Measurements from ENCODE around the gene ARHGEF10L. TPM values are rescaled to one million over a fixed set of nuclear protein-coding genes. Genes with fewer than 3 reads are reported as not detected.

The ARHGEF10L gene
- total RNA-seq, 1 donor from 2014 or later, result 24.0 TPM

DNA sequence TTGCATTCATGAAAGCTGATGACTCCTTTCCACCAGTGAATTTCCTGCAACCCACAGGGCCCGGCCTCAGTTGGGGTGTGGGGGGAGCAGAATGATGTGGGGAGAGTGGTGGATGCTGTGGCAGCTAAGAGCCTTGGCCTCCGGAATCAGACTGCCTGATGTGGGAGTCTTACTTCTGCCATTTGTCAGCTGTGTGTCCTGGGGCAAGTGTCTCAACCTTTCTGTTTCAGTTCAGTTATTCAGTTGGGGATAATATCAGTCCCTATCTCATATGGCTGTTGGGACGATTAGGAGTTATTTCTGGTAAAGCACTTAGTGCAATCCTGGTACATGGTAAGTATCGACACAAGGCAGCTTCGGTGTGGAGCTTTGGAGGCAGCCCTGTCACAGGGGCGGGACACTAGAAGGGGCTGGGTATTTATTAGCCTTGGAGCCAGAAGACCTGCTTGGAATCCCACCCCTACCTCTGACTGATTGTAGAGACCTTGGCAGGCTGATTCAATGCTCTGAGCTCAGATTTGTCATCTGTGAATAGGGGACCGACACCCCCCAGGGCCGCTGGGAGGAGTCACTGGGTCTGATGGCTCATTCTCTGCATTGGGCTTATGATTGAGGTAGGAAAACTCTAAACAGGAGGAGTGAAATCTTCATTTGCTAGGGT, 19.6 kb downstream of the ARHGEF10L start:
- H3K4me3 Mint-ChIP-seq (ENCODE audit: unreplicated experiment), result no peak overlapping the region
- peaks cover 55% of the 10 kb centered on the region for H3K4me1 Mint-ChIP-seq (ENCODE audit: unreplicated experiment)
- no peaks in the 10 kb centered on the region for H3K9me3 Mint-ChIP-seq (ENCODE audit: unreplicated experiment)
- no peaks in the 10 kb centered on the region for H3K27me3 Mint-ChIP-seq (ENCODE audit: unreplicated experiment)
- H3K27ac Mint-ChIP-seq (ENCODE audit: unreplicated experiment), result no peak overlapping the region
- TF ChIP-seq, protein P1, sequence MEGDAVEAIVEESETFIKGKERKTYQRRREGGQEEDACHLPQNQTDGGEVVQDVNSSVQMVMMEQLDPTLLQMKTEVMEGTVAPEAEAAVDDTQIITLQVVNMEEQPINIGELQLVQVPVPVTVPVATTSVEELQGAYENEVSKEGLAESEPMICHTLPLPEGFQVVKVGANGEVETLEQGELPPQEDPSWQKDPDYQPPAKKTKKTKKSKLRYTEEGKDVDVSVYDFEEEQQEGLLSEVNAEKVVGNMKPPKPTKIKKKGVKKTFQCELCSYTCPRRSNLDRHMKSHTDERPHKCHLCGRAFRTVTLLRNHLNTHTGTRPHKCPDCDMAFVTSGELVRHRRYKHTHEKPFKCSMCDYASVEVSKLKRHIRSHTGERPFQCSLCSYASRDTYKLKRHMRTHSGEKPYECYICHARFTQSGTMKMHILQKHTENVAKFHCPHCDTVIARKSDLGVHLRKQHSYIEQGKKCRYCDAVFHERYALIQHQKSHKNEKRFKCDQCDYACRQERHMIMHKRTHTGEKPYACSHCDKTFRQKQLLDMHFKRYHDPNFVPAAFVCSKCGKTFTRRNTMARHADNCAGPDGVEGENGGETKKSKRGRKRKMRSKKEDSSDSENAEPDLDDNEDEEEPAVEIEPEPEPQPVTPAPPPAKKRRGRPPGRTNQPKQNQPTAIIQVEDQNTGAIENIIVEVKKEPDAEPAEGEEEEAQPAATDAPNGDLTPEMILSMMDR (IDR thresholded peaks at IDR 0.05), result no peak
- no peak for DNase-seq (ENCODE audit: extremely low spot score, unreplicated experiment)
- H3K36me3 Mint-ChIP-seq (ENCODE audit: unreplicated experiment), result no peaks in the 10 kb centered on the region

DNA sequence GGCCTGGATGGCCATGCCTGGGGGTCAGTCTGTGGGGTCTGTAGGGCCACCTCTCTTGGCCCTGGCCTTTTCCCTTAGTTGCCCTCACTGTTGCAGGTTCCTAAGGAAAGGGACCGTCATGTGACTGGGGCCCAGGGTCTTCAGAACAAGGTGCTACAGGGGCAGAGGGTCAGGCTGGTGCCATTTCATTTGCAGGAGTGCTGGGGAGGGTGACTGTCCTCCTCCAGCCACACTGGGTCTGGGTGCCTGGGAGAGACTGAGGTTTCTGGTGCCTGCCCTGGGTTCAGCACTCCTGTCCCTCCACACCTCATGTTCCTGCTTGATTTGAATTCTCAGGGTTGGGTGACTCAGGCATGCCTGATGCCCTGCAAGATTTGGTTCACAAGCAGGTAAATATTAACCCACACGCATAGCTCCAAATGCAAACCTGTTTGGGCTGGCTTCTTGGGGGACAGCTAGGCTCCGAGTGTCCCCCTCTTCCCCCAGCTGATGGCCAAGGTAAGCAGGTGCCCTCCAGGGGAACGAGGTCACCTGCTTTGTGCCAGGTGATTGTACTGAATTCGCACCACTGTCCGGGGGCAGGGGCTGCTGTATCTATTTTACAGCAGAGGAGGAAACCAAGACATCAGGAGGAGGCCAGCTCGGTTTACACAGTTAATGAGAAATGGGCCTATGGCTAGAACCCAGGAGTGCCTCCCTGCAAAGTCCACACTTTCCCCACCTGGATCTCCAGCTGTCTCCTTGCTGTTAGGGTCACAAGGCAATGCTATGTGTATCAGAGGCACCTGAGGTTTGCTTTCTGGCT, 20.3 kb downstream of the ARHGEF10L start:
- no peak overlapping the region for H3K4me3 Mint-ChIP-seq (ENCODE audit: unreplicated experiment)
- no peaks in the 10 kb centered on the region for H3K36me3 Mint-ChIP-seq (ENCODE audit: unreplicated experiment)
- H3K9me3 Mint-ChIP-seq (ENCODE audit: unreplicated experiment), result no peaks in the 10 kb centered on the region
- peaks cover 58% of the 10 kb centered on the region for H3K4me1 Mint-ChIP-seq (ENCODE audit: unreplicated experiment)
- DNase-seq (ENCODE audit: extremely low spot score, unreplicated experiment), result no peak
- TF ChIP-seq, protein P1 (IDR thresholded peaks at IDR 0.05), result no peak
- H3K27me3 Mint-ChIP-seq (ENCODE audit: unreplicated experiment), result no peaks in the 10 kb centered on the region
- peak overlapping the region; percentile 96 for H3K27ac Mint-ChIP-seq (ENCODE audit: unreplicated experiment)

DNA sequence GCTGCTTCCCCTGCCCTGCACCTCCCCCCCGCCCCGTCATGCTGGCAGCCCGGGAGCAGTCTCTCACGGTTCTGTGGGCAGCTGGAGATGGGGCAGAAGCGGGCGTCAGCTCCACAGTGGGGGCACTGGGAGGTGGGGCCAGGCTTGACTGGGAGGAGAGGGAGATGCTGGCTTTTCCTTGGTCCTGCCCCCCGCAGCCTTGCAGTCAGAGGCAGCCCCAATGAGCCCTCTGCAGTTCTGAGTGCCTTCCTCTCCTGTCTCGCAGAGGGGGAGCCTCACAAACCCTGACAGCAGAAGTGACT, 21.7 kb downstream of the ARHGEF10L start:
- no peaks in the 10 kb centered on the region for H3K36me3 Mint-ChIP-seq (ENCODE audit: unreplicated experiment)
- TF ChIP-seq, protein P1 (IDR thresholded peaks at IDR 0.05), result no peak
- no peak overlapping the region for H3K4me3 Mint-ChIP-seq (ENCODE audit: unreplicated experiment)
- DNase-seq (ENCODE audit: extremely low spot score, unreplicated experiment), result no peak
- H3K27ac Mint-ChIP-seq (ENCODE audit: unreplicated experiment), result peak overlapping the region; percentile 96
- H3K9me3 Mint-ChIP-seq (ENCODE audit: unreplicated experiment), result no peaks in the 10 kb centered on the region
- H3K27me3 Mint-ChIP-seq (ENCODE audit: unreplicated experiment), result no peaks in the 10 kb centered on the region
- peaks cover 72% of the 10 kb centered on the region for H3K4me1 Mint-ChIP-seq (ENCODE audit: unreplicated experiment)

DNA sequence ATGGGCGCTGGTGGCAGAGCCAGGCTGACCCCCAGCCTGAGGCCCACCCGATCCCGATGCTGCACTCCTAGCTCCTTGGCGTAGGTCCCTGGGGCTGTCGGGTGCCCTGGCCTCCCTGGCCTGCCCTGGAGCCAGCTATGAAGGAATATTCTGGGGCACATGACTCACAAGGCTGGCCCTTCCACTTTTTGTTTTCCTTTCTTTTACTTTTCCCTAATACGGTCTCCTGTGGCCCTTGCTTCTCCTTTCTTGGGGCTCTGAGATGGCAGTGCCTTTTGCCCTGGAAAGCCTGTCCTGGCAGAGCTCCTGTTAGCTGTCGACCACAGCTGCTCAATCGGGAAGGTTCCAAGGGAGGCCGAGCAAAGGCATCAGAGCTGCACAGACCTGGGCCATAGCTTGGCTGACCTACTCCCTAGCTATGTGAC, 22.1 kb downstream of the ARHGEF10L start:
- H3K4me3 Mint-ChIP-seq (ENCODE audit: unreplicated experiment), result peak overlapping the region; percentile 27
- H3K9me3 Mint-ChIP-seq (ENCODE audit: unreplicated experiment), result no peaks in the 10 kb centered on the region
- TF ChIP-seq, protein P1 (IDR thresholded peaks at IDR 0.05), result no peak
- H3K27ac Mint-ChIP-seq (ENCODE audit: unreplicated experiment), result peak overlapping the region; percentile 96
- no peaks in the 10 kb centered on the region for H3K27me3 Mint-ChIP-seq (ENCODE audit: unreplicated experiment)
- DNase-seq (ENCODE audit: extremely low spot score, unreplicated experiment), result no peak
- peaks cover 74% of the 10 kb centered on the region for H3K4me1 Mint-ChIP-seq (ENCODE audit: unreplicated experiment)
- no peaks in the 10 kb centered on the region for H3K36me3 Mint-ChIP-seq (ENCODE audit: unreplicated experiment)

DNA sequence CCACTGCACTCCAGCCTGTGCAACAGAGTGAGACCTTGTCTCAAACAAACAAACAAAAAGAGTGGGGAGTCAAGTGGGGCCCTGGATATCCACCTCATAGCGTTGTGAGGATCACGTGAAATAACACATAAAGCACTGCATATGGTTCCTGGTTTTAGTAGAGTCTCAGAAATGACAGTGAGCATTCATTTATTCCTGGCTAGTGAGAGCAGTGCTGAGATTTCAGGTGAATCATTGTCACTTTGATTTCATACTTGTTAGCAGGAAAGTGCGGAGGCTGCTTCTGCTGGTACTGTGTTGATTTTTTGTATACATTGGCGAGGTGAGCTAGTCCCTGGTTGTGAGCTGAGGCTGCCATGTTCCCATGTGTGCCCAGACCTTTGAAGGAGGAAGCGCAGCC, 22.9 kb downstream of the ARHGEF10L start:
- H3K27ac Mint-ChIP-seq (ENCODE audit: unreplicated experiment), result peak overlapping the region; percentile 96
- H3K9me3 Mint-ChIP-seq (ENCODE audit: unreplicated experiment), result no peaks in the 10 kb centered on the region
- H3K27me3 Mint-ChIP-seq (ENCODE audit: unreplicated experiment), result no peaks in the 10 kb centered on the region
- H3K36me3 Mint-ChIP-seq (ENCODE audit: unreplicated experiment), result no peaks in the 10 kb centered on the region
- DNase-seq (ENCODE audit: extremely low spot score, unreplicated experiment), result no peak
- no peak overlapping the region for H3K4me3 Mint-ChIP-seq (ENCODE audit: unreplicated experiment)
- peaks cover 73% of the 10 kb centered on the region for H3K4me1 Mint-ChIP-seq (ENCODE audit: unreplicated experiment)
- TF ChIP-seq, protein P1 (IDR thresholded peaks at IDR 0.05), result no peak

All from osteocyte (in vitro differentiated cells).